GM20000 (cell line): Measurements from ENCODE around the gene GGCX.
"Not testable (repeated sequence)": the region's sequence is repeated elsewhere in the genome, so short reads cannot be mapped to it uniquely, and the experiment has no call there.

Experiments used
- DNase-seq: peaks from one replicate; pipeline ENCODE4 v3.0.0; 2012; ENCODE audit warnings: low spot score
- TF ChIP-seq, protein P1 (sequence below): IDR thresholded peaks from 2 replicates; pipeline ENCODE4 v1.5.1; 2012; ENCODE audit warnings: mild to moderate bottlenecking, control low read depth; ENCODE audit errors: extremely low read depth, missing control alignments

GGCX gene

DNA sequence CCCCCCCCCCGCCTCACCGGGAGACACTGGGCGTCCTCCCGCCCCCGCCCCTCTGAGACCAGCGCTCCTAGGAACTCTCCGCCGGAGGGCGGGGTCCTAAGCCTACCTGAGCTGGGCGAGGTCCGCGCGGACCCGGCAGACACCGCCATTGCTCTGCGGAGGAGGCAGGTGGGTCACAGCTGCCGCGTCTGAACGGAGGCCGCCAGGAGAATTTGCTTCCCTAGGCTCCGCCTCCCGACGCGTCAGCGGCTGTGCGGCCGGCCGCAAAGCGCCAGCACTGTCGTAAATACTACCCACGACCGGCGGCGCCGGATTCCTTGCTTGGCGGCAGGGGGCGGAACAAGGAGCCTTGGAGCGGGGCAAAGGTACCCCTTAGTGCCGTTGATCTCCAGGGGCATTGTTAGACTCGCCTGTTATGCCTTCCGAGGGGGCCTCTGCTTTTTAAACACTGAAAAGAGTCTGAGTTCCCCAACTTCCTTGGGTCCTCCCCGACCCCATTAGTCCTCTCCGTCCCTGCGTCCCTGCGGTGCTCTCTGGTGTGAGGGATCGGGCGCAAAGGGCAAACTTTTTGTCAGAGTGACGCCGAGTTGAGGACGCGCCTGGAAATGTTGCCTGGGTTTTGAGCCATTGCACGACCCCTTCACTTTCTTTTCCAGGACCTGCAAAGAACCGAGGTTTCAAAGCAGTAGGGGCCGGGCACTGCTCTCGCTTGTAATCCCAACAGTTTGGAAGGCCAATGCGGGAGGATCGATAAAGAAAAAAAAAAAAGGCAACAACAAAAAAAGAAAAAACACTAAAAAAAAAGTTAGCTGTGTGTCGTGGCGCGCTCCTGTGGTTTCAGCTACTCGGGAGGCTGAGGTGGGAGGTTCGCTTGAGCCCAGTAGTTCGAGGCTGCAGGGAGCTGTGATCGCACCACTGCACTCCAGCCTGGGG, at the start of gene GGCX:
TSS of gene GGCX (minus strand) at position 214 of the 933 bp plus-strand sequence. CDS start at position 149, 65 bp downstream.
- TF ChIP-seq, protein P1, sequence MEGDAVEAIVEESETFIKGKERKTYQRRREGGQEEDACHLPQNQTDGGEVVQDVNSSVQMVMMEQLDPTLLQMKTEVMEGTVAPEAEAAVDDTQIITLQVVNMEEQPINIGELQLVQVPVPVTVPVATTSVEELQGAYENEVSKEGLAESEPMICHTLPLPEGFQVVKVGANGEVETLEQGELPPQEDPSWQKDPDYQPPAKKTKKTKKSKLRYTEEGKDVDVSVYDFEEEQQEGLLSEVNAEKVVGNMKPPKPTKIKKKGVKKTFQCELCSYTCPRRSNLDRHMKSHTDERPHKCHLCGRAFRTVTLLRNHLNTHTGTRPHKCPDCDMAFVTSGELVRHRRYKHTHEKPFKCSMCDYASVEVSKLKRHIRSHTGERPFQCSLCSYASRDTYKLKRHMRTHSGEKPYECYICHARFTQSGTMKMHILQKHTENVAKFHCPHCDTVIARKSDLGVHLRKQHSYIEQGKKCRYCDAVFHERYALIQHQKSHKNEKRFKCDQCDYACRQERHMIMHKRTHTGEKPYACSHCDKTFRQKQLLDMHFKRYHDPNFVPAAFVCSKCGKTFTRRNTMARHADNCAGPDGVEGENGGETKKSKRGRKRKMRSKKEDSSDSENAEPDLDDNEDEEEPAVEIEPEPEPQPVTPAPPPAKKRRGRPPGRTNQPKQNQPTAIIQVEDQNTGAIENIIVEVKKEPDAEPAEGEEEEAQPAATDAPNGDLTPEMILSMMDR: no peak
- DNase-seq: peak; percentile 90

DNA sequence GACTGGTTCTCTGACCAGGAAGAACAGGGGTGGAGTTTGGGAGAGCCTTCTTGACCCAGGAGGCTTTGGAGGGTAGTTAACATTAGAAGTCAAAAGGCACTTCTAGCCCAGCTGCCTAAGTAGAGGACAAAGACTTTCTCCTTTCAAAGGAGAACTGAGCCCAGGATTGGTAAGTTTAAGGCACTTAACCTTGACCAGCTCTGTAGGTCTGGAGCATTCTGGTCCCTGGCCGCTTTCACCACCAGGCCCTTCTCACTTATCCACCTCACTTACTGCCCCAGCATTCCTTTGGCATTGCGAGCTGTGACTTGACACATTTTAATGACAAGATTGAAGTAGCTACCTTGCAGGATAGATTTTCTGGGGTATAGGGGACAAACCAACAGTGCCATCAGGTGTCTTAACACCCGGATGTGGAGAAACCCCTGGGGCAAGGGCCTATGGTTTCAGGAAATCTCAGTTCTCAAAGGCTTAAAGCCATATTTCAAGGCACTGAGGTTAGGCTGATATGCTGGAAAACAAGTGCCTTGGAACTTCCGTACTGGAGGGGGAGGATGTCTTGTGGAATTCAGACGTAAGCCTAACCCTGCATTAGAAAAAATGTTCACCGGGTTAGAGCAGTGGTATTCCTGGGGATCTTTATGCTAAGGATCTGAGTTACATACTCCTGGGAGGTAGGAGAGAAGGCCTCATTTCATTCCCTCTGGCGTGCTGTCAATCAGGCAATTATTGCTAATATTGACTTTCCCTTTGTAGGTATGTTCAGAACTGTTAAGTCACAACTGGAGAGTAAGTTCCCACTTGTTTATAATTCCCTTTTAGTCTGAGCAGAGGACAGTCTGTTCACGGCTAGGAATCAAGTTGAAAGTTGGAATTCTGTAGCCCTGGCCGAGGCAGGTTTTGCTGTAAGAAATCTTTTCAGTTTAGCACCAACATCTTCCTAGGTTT, 46.2 kb upstream of the GGCX start:
- DNase-seq: no peak
- TF ChIP-seq, protein P1: no peak

DNA sequence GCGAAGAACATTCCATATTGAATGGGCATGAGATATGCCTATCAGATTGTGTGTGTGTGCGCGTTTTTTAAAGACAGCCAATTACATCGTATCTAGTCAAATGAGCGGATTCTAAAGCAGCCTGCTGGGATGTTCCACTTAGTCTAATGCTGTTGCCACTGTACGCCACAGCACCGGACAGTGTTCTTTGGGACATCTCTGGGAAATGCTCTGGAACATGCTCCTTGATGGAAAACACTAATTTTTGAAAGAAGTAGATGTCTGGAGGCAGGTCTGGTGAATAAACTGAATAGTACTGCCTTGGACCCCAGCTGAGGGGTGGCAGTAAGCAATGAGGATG, 44.8 kb upstream of the GGCX start:
- TF ChIP-seq, protein P1: no peak
- DNase-seq: no peak

DNA sequence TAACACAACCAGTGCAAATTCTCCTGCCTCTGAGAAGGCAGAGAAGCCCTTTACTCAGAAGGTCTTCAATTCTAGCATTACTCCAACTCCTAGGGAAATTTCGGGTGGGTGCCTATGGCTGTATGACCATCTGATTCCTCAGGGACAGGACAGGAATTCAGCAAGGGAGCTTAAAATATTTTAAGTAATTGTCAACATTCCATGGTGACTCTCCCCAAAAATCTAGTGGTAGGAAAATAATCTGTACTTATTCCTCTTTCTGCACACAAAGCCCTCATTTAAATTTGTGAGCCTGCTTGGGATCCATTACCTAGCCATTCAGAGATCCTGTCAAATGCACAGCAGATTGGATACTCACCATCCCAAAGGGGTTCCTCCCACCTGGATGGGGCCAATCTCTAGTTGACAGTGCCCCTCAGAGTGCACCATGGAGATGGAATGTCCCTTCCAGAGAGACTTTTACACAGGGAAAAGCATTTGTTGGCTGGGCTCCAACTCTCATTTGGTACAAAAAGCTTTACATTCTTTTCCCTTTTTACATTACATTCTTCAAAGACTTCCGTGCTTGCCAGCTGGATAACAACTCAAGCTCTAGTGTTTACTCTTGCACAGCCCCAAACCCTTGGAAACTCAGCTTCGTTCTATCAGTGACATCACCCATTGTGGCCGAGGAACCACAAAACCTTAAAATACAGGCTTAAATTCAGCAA, 44.3 kb upstream of the GGCX start:
- TF ChIP-seq, protein P1: no peak
- DNase-seq: no peak

DNA sequence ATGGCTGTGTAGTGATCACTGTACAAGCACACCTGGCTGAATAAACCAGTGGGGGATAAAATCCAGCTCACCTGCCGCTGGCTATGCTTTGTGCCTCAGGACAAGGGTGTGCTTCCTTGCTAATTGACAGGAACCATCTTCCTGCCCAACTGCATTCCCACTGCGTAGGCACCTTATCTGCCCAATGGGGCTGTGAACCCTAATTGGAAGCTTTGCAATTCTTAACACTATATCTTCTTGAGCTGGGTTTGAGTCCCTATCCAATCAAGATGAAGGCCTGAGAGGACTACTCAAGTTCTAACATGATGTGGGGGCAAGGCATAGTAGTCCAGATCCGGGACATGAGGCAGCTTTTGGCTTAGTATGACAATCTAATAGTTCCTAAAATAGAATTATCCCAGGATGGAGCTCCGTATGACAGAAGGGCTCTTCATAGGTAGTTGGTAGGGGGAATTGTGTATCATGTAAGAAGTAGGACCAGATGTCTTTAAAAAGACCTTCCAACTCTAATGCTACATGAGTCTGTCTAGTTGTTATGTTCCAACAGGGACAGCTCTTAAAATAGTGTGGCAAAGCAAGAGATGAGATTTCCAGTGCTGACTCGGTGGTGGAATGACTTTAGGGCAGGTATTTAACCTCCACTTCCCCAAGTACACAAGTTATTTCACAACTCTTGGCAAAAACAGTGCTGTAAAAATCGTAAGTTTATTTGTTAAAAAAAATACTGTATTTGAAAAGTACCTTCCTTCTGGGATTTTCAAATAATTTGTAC, 43.5 kb upstream of the GGCX start:
- TF ChIP-seq, protein P1: no peak
- no peak for DNase-seq

DNA sequence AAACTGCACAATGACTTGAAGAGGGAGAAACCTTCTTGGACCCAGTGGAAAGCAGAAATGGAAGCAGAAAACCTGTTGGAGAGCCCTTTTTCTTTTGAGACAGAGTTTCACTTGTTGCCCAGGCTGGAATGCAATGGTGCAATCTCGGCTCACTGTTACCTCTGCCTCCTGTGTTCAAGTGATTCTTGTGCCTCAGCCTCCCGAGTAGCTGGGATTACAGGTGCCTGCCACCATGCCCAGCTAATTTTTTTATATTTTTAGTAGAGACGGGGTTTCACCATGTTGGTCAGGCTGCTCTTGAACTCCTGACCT, 42.8 kb upstream of the GGCX start:
- not testable (repeated sequence) for DNase-seq
